HCT116 (cell line): ENCODE data around the gene ATP5F1A.

Source experiments
- EZH2 ChIP-seq: fragments of 200-600 bp; sonication (generic); IDR thresholded peaks from 2 replicates; pipeline ENCODE4 v1.6.1; 2017; ENCODE audit warnings: antibody characterized with exemption, mixed run types
- POLR2AphosphoS5 ChIP-seq: IDR thresholded peaks from 2 replicates; pipeline ENCODE4 v1.6.1; 2011; ENCODE audit warnings: mild to moderate bottlenecking, low read depth, low read length, moderate library complexity
- TF ChIP-seq, protein P1 (sequence below), 3 experiments: fragments of 200-600 bp in 1 of 3; sonication (generic) in 1 of 3; IDR thresholded peaks in 2 of 3; conservative IDR thresholded peaks in 1 of 3; 2 replicates each; pipeline ENCODE4 v1.5.1; 2012 to 2017; ENCODE audit warnings: low read depth in 2 of 3, low read length in 2 of 3, antibody characterized with exemption in 1 of 3, borderline replicate concordance in 1 of 3, control low read depth in 1 of 3, mild to moderate bottlenecking in 1 of 3, mixed read lengths in 1 of 3, mixed run types in 1 of 3, moderate library complexity in 1 of 3; ENCODE audit not compliant: insufficient read depth in 1 of 3
- TF ChIP-seq, protein P2 (sequence below): IDR thresholded peaks from 2 replicates; pipeline ENCODE4 v1.6.1; 2012

DNA sequence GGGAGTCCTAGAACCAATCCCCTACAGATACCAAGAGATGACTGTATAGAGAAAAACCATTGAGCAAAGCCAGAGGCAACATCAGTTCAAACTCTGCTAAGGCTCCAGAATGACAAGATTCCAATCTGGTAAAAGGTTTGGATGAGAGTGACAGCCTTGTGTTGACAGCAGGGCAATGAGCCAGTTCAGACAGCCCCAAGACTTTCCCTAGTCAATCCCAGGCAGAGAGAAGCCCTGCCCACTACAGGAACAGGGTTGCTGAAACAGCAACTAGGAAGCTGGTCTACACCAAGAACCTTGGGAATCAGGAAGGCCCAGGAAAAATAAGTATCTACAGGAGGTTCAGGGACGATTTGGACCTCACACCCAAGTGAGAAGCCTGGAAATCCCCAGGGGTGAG is 29.3 kb downstream of the ATP5F1A start:
- TF ChIP-seq, protein P1, sequence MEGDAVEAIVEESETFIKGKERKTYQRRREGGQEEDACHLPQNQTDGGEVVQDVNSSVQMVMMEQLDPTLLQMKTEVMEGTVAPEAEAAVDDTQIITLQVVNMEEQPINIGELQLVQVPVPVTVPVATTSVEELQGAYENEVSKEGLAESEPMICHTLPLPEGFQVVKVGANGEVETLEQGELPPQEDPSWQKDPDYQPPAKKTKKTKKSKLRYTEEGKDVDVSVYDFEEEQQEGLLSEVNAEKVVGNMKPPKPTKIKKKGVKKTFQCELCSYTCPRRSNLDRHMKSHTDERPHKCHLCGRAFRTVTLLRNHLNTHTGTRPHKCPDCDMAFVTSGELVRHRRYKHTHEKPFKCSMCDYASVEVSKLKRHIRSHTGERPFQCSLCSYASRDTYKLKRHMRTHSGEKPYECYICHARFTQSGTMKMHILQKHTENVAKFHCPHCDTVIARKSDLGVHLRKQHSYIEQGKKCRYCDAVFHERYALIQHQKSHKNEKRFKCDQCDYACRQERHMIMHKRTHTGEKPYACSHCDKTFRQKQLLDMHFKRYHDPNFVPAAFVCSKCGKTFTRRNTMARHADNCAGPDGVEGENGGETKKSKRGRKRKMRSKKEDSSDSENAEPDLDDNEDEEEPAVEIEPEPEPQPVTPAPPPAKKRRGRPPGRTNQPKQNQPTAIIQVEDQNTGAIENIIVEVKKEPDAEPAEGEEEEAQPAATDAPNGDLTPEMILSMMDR (IDR thresholded peaks at IDR 0.05 in 2 of 3, conservative IDR thresholded peaks at IDR 0.05 in 1 of 3; ENCODE audit: borderline replicate concordance in 1 of 3, insufficient read depth in 1 of 3, low read depth in 2 of 3, low read length in 2 of 3): no peak
- TF ChIP-seq POLR2AphosphoS5 (no peak), EZH2 (no peak)
- TF ChIP-seq, protein P2, sequence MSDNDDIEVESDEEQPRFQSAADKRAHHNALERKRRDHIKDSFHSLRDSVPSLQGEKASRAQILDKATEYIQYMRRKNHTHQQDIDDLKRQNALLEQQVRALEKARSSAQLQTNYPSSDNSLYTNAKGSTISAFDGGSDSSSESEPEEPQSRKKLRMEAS: no peak
